GM18508 (cell line): ENCODE measurements around the gene LHPP.

ENCODE experiments used
- ATAC-seq: cut with Tn5 transposase; IDR thresholded peaks from one replicate; pipeline ENCODE4 v1.9.1; 2021; ENCODE audit warnings: moderate number of reproducible peaks; ENCODE audit not compliant: insufficient read depth, unreplicated experiment

The LHPP gene

DNA sequence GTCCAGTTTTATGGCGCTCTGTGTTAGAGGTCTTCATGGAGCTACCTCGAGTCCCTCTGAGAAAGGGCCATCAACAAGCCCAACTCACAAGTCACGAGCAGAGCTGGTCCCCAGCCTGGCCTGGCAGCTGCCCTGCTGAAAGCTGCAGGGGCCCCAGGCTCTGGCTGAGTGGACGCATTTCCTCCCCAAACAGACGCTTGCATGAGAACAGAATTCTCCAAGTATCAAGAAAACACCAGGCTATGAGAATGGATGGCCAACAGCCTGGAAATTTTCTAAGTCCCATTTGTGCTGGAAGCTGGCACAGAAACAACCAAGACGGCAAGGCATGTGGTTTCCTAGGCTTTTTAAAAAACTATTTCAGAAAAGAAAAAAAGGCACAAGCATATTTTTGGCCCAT lies 167.8 kb downstream of the LHPP start:
- ATAC-seq = no peak

DNA sequence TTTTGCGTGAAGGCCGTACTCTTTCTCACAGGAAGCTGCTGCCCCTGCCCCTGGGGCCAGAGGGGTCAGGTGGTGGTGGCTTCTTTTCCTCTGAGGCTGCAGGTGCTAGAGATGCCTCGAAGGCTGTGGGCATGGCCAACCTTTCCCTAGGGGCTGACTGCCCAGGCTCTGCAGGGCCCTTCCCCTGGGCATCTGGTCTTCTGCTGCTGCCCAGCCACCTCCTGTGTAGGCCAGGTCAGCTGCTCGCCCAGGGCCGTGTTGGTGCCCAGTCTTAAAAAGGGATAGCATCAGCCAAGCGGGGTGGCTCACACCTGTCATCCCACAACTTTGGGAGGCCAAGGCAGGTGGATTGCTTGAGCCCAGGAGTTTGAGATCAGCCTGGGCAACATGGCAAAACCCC lies 168.2 kb downstream of the LHPP start:
- no peak for ATAC-seq

DNA sequence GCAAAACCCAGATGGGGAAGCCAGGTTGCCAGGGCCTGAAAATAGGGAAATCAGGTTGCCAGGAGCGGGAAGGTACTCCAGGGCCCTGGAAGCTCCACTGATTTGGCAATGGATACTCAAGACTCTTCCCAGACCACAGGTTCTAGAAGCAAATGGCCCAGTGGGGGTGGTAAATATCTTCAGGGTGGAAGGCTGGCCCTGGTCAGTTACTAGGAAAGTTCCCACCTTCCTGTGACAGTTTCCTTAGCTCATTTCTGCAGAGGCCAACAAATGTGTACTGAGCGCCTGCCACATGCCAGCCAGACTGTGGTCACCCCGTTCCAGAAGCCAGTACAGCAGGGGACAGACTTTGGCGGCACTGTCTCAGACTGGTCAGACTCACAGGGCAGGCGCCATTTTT lies 168.9 kb downstream of the LHPP start:
- ATAC-seq = no peak

DNA sequence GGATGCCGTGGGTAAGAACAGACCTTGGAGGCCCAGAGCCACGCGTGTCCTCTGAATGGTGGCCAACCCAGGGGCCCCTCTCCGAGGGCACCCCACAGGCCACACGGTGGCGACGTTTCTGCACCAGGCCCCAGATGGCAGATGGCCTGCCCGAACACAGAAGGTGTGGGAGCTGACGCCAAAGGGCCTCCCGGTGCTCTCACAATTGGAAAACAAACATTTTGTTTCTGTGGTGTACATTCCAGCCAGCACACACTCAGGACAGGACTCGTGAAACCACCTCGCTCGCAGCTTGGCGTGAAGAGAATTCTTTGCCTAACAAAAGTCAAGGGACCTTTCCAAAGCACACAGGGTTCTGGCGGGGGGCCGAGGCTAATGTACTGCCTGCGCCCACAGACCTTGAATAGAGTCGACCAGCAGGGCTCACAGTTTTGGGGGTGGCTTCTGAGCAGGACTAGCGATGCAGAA lies 170.5 kb downstream of the LHPP start:
- ATAC-seq = no peak

DNA sequence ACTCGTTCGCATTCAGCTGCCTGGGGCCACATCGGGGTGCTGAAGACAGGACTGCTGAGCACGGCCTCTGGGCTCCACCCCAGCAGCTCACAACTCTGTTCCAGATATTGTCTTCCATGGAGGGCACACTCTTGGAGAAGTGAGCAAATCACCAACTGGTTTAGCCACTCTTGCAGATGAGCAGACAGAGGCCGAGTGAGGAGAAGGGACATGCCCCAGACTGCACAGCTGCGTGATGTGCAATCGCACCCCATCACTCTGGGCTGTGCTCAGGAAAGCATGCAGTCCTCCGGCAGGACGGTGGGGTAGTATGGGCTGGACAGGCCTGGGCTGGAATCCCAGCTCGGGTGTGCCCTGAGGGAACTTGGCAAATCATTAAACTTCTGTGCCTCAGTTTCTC lies 170.9 kb downstream of the LHPP start:
- no peak for ATAC-seq

DNA sequence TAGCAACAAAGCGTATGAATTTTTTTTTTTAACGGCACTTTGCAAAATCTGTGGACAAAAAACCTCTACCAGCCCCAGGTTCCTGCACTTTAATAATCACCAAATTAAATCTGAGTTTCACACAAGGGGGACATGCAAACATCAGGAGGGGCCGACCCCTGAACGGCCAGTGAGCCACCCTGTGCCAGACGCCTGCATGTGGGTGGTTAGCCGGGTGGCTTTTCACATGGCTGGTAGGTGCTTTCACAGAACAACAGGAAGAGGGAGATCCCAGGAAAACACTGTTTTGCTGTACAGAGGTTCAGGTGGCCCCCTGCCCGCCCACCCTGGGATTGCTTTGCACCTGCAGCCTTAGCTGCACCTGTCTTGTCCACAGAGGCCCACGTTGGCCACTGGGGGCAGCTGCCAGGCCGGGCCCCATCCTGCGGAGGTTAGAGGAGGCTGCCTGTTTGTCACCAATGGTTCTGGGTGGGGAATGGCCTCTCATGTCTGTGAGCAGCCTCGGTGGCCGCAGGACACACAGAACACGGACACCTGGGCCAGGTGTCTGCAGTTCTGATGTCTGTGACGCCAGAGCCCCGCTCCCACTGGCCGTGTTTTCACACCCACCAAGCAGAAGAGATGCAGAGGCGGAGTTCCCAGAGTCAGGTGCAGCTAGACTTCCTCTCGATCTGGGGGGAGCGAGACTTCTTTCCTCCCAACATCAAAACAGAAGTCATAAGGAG lies 174.8 kb downstream of the LHPP start:
- no peak for ATAC-seq

DNA sequence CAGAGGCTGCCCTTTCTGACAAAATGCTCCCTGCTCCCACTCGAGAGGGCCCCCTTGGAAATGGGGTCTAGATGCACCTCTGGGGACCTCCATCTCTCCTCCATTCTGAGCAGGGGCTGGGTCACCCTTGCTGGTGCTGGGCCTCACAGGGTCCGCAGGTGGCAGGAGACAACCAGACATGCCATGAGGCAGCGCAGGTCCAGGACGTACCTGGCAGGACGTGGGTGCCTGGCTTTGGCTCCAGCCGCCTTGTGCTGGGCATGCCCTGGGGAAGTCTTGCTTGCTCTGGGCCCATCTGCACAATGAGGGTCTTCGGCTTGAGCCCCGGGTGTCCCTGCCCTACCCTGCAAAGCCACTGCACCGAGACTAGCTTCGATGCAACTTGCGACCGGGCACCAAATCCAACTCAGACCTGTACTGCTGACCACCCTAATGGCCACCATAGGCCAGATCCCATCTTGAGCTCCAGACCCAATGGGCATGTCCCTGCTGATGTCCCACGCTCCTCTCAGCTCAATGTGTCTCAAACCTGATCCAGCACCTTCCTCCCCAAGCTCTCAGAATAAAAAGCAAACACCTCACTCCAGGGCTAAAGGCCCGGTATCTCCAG lies 175.6 kb downstream of the LHPP start:
- ATAC-seq = no peak

DNA sequence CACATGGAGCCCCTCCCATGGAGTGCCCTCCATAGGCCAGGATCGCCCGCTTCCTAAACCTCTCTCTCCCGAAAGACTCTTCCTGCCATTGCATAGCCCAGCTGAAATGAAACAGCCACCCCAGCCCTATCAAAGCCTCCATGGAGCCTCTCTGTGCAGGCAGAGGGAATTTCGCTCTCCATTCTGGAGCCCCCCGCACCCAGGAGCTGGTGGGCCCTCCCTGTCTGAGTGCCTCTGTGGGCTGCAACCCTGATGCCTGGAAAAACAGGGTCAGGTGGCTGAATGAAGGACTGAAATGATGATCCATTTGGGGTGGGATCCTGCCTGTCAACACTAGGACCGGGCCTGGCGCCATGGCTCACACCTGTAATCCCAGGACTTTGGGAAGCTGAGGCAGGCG lies 176.1 kb downstream of the LHPP start:
- ATAC-seq = no peak

DNA sequence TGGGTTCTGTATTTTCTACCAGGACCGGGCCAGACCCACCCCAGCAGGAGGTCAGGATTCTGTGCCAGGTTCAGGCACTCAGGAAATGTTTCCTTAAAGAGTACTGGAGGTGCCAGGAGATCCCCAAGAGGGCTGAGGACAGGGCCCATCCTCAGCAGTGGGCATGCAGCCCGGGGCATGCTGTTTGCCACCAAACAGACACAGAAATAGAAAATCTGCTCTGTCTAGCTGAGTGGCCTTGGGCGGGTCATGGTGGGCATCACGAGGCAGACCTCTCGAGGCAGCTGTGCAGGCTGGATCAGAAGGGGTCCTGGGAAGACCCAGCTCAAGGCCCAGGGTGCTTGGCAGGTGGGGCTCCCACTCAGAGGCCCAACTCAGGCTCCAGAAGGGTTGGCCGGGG lies 177.6 kb downstream of the LHPP start:
- no peak for ATAC-seq

DNA sequence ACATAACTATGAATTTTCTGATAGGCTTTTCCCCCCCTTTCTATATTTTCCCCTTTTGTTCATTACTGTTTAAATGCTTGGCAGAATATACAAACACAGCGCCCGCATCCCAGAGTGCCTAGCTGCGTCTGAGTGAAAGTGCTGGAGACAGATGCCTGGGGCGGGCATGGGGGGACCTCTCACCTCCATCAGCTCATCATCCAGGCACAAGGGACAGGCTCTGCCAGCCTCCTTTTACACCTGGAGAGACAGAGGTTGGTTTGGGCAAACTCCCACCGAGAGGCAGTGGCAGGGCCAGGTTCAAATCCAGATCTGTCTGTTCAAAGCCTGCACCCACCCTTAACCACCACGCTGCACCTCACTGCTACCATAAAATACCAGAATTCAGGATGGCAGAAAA lies 178.0 kb downstream of the LHPP start:
- no peak for ATAC-seq

DNA sequence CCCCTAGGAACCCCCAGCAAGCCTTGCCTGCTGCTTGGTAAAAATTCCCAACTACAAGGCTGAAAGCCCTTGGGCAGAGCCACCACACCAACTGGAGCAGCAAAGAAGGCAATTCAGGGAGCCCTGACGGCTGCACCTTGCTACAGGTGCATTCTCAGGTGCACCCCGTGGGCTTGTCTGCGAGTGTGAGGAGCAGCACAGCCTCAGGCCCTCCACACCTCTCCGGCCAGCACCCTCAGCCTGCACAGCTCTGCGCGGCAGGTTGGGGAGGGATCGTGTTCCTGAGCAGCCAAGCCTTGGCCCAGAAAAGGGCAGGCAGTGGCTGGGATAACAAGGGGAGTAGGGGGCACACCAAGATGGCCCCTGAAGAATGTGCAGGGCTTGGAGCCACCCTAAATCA lies 178.4 kb downstream of the LHPP start:
- ATAC-seq = no peak

DNA sequence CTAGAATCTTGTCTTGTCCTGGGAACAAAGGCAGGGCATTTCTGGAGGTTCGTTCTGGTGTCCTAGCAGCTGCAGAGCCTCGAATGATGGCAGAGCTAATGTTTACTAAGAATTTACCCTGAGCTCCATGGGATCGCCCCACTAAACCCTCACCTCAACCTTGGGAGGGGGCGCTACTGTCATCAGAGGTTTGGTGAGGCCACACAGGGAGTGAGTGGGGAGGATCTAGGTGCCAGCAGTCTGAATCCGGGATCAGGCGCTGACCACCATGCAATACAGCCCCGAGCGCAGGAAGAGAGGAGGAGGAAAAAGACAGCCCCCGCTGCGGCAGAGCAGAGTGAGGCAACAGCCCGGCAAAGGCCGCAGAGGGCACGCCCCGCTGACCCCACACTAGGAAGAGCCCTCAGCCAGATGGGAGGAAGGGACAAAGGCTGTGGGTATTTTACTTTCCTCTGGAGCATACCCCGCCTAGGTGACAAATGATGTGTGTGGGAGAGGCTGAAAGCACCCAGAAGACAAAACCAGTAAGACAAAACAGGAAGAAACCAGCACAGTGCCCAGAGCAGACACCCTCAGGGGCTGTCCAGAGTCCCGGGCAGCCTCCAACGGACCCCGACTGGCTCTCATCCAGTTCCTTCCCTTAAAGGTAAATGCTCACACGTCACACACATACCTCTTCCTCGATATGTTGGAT lies 179.1 kb downstream of the LHPP start:
- no peak for ATAC-seq

DNA sequence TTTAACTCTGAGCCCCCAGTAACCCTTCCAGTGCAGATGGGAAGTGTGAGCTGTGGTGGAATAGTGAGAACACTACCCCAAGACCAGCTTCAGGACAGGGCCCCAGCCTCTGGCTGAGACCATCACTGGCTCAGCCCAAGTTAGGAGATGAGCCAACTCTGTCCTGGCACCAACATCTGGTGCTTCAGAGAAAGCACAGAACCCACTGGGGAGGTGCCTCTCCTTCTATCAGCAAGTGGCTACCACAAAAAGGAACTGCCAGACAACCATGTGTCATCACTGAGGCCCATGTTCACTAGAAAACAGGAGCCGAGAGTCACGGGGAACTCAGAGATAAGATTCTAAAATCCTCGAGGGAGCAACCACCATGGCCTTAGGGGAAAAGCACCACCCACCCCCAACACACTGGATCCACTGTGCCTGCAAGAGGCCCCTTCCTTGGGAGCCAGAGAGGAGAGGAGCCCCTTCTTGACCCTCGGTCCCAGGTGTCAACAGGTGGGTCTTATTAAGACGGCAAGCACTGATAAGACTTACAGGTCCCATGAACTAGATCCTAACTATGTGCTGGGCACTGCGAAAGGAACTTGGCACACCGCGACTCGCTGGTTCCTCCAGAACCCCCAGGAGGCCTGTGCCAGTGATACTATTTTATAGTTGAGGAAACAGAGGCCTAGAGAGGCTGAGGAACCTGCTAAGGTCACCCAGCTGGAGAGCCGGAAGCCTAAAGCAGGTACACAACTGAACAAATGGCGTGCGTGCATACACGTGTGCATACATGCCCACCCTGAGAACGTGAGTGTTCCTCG lies 179.9 kb downstream of the LHPP start:
- no peak for ATAC-seq

DNA sequence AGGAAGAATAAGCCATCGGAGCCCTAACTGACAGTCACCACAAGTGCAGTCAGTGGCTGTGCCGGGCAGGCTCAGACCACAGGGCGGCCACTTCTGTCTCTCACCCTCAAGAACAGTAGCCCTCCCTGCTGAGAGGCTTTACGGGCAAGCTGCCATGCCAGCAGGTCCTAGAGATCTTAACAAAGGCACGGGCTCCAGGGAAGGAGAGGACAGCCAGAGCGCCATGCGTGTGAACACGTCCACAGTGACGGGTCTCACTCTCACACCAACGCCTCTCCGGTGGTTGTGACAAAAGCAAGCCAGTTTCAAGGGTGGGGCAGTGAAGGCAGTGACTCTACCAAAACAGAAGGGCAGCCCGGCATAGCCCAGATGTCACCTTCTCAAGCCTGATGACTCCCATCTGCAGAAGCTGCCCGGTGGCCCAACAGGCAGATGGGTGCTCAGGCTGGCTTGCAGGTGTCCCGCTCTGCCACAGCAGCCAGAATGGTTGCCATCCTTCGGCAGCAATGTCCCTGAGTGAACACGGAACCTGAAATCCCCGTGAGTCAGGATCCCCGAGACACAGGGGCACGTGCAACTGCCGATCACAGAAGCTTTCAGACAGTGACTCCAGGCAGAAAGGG lies 180.6 kb downstream of the LHPP start:
- no peak for ATAC-seq

DNA sequence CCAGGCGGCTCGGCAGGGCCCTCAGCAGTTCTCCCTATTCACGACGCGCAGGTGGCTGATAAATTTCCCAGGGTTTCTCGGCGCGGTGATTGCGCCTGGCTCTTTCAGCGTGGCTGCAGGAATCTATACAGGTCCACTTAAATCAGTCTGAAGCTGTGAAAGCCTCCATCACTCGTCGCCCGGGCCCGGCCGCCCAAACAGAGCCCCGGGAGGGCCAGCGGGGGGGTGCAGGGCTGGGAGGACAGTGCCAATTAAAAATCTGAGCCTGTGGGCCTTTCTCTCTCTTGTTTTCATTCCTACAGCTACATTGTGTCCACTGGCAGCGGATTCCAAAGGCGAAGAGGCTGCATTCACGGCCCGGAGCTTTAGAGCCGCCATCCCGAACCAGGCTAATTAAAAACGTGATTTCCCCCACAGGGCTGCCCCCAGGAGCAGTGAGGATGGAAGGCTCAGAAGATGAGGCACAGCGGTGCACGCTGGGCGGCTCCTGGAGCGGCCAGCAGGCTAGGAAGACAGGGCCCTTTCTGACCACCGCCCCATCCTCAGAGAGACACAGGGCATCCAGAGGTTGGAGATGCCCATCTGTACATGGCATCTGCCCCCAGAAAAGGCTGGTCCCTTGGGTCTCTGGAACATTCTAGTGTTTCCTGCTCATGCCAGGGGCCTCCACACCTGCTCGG lies 181.8 kb downstream of the LHPP start:
- ATAC-seq = no peak

DNA sequence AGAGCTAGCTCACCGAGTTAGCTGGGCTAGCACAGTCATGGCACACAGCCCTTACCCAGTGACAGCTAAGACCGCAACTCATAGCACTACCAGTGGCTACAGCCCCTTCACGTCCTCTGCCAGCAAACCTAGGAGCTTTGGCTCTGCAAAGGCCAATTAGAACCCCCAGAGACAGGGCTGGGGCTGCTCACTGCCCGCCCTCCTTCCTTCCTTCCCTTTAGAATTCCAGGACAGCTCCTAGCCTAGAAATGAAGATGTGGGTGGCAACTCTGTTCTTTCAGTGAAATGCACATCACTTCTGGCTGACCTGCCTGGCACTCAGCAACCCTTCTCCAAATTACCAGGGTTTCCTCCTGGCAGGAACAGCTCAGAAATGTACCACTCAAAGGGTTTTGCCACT lies 182.6 kb downstream of the LHPP start:
- no peak for ATAC-seq

DNA sequence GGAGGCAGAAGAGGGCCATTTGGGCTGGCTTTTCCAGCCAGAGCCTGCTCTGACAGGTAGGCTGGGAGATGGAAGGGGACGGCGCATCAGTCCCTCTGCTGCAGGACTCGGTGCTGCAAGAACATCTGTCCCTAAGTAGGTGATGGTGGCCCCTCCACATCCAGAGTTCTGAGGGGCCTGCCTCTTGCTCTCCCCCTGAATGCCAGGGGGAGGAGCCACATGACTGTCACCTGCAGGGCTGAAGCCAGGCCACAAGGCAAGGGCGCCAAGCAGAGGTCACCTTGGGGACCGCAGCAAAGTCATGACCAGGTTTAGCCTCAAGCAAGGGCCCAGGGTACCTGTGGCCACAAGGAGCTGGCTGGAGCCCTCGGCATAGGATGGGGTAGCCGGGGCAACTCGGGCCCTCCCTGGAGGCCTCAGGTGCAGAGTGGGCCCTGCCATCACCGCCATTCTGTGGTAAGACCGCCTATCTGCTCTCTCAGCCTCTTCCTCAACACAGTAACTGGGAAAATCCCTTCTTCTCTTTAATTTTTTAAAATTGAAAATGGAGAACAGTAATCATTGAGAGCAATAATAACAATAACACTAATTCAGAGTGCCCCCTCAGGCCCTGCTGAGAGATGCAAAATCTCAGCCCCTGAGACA lies 183.3 kb downstream of the LHPP start:
- no peak for ATAC-seq

DNA sequence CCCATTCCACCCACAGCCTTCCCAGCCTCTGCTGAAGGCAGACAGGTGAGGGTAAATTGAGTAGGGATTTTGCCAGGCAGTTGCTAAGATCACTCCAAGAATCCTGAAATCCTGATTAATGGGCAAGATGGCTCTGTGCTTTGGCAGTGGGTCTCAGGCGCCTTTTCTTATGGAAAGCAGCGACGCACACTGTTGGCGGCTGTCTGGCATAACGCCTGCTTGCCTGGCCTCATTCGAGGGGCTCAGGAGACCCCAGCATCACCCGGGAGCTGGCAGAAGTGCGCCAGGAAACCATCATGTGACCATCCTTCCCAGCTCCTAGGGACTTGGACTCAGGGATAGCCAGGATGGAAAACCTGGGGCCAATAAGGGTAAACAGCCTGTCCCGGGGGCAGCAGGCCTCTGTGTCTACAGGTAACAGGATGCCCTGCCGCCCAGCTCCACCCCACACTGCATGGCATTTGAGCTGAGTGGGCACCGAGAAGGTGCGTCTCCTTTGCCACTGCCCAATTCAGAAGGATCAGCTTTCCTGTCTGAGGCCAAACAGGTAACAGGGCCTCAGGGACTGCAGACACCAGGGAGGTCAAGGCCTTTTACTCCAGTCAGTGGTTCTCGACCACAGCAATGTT lies 184.0 kb downstream of the LHPP start:
- ATAC-seq = no peak
